HCT116 (cell line): ENCODE measurements around the gene KRTAP10-1. TPM values are rescaled to one million over a fixed set of nuclear protein-coding genes. Genes with fewer than 3 reads are reported as not detected.

ENCODE experiments used
- ATAC-seq: fragments of 200-7000 bp; cut with Tn5 transposase; 2 replicates; pipeline ENCODE4 v1.9.1; 2020; ENCODE audit warnings: mild to moderate bottlenecking, moderate library complexity
- BruUV-seq: library from RNA; stranded (reverse); fragments of 400-500 nt; replicated peaks from 2 replicates; lab custom pipeline; 2021; lab: Mats Ljungman, UMichigan
- CTCF ChIA-PET: fragments of 300-600 bp; sonication (Branson Sonifier 250); formaldehyde crosslinking; loops from one replicate; lab custom pipeline; 2021; ENCODE audit warnings: antibody characterized with exemption; lab: Charles Lee
- POLR2A ChIA-PET: fragments of 300-600, 350-600 bp; sonication (Branson Sonifier 250); formaldehyde crosslinking; loops from one replicate; lab custom pipeline; 2021; ENCODE audit warnings: antibody characterized with exemption; lab: Charles Lee
- RAD21 ChIA-PET, 2 experiments: fragments of 300-600 bp; sonication (Branson Sonifier 250); formaldehyde crosslinking; loops; one replicate each; lab custom pipeline; 2023; ENCODE audit warnings: low total read pairs in 2 of 2; ENCODE audit not compliant: uncharacterized antibody in 2 of 2, unreplicated experiment in 2 of 2, low non-redundant PET in 1 of 2; lab: Charles Lee
- DNase-seq: peaks from one replicate; pipeline ENCODE4 v3.0.0-alpha.2; 2010; ENCODE audit warnings: low read depth, low spot score
- H2AFZ ChIP-seq: fragments of 200-600 bp; shearing (Covaris generic), sonication (generic); 2 replicates; pipeline ENCODE4 v1.6.1; 2017; ENCODE audit warnings: low read depth, mixed run types, mixed read lengths, antibody characterized with exemption, low read length; ENCODE audit not compliant: poor library complexity, severe bottlenecking
- H3K27ac ChIP-seq: 2 replicates; pipeline ENCODE4 v1.5.1; 2012; ENCODE audit warnings: low read depth, low read length
- H3K27me3 ChIP-seq: fragments of 200-600 bp; sonication (generic); 2 replicates; pipeline ENCODE4 v1.6.1; 2016; ENCODE audit warnings: mixed run types, low read length, mixed read lengths; ENCODE audit not compliant: insufficient read depth
- H3K36me3 ChIP-seq, 2 experiments: fragments of 200-500 bp in 1 of 2; fragments of 200-600 bp in 1 of 2; sonication (Bioruptor generic) in 1 of 2; sonication (generic) in 1 of 2; 2 replicates each; pipeline versions ENCODE4 v1.5.1 to v1.6.1; 2014 to 2016; ENCODE audit warnings: low read length in 2 of 2, inconsistent platforms in 1 of 2, mixed read lengths in 1 of 2, mixed run types in 1 of 2; ENCODE audit not compliant: insufficient read depth in 2 of 2, control insufficient read depth in 1 of 2
- H3K4me1 ChIP-seq, 2 experiments: fragments of 200-600 bp in 1 of 2; sonication (generic) in 1 of 2; 2 replicates each; pipeline versions ENCODE4 v1.5.1 to v1.6.1; 2012 to 2017; ENCODE audit warnings: low read length in 2 of 2, inconsistent platforms in 1 of 2, mild to moderate bottlenecking in 1 of 2, mixed read lengths in 1 of 2, mixed run types in 1 of 2, moderate library complexity in 1 of 2; ENCODE audit not compliant: insufficient read depth in 2 of 2, control insufficient read depth in 1 of 2
- H3K4me2 ChIP-seq: fragments of 200-600 bp; sonication (generic); 2 replicates; pipeline ENCODE4 v1.6.1; 2017; ENCODE audit warnings: mixed run types, low read length, mixed read lengths
- H3K4me3 ChIP-seq, 2 experiments: fragments of 200-600 bp in 1 of 2; sonication (generic) in 1 of 2; replicated peaks in 1 of 2; 2 replicates each; pipeline ENCODE4 v1.5.1; 2011 to 2016; ENCODE audit warnings: low read length in 2 of 2, control low read depth in 1 of 2, low read depth in 1 of 2, mild to moderate bottlenecking in 1 of 2, mixed read lengths in 1 of 2, mixed run types in 1 of 2
- H3K79me2 ChIP-seq: fragments of 200-600 bp; sonication (generic); 2 replicates; pipeline ENCODE4 v1.6.1; 2017; ENCODE audit warnings: mild to moderate bottlenecking, mixed run types, low read length, moderate library complexity, mixed read lengths; ENCODE audit not compliant: insufficient read depth
- H3K9ac ChIP-seq: fragments of 200-600 bp; sonication (generic); 2 replicates; pipeline ENCODE4 v1.6.1; 2016; ENCODE audit warnings: low read length, mixed read lengths
- H3K9me2 ChIP-seq: fragments of 200-600 bp; sonication (generic), shearing (Covaris generic); 2 replicates; pipeline ENCODE4 v1.6.1; 2017; ENCODE audit warnings: mixed run types, mild to moderate bottlenecking, moderate library complexity; ENCODE audit not compliant: insufficient read depth
- H3K9me3 ChIP-seq, 2 experiments: fragments of 200-500 bp in 1 of 2; fragments of 200-600 bp in 1 of 2; sonication (Bioruptor generic) in 1 of 2; sonication (generic) in 1 of 2; 2 replicates each; pipeline ENCODE4 v1.6.1; 2014 to 2017; ENCODE audit warnings: low read length in 2 of 2, mixed read lengths in 2 of 2, inconsistent platforms in 1 of 2, low read depth in 1 of 2, mild to moderate bottlenecking in 1 of 2, mixed run types in 1 of 2, moderate library complexity in 1 of 2; ENCODE audit not compliant: control insufficient read depth in 1 of 2, insufficient read depth in 1 of 2
- H4K20me1 ChIP-seq: fragments of 200-600 bp; sonication (generic), shearing (Covaris generic); 2 replicates; pipeline ENCODE4 v1.6.1; 2017; ENCODE audit warnings: mixed run types, mild to moderate bottlenecking, moderate library complexity; ENCODE audit not compliant: insufficient read depth
- ATF3 ChIP-seq: IDR thresholded peaks from 2 replicates; pipeline ENCODE4 v1.6.1; 2012
- CBX3 ChIP-seq: IDR thresholded peaks from 2 replicates; pipeline ENCODE4 v1.6.1; 2012; ENCODE audit warnings: low read depth
- CEBPB ChIP-seq: IDR thresholded peaks from 2 replicates; pipeline ENCODE4 v1.6.1; 2012; ENCODE audit warnings: low read depth
- CTCF ChIP-seq, 3 experiments: fragments of 200-600 bp in 1 of 3; sonication (generic) in 1 of 3; IDR thresholded peaks in 2 of 3; conservative IDR thresholded peaks in 1 of 3; 2 replicates each; pipeline ENCODE4 v1.5.1; 2012 to 2017; ENCODE audit warnings: low read depth in 2 of 3, low read length in 2 of 3, antibody characterized with exemption in 1 of 3, borderline replicate concordance in 1 of 3, control low read depth in 1 of 3, mild to moderate bottlenecking in 1 of 3, mixed read lengths in 1 of 3, mixed run types in 1 of 3, moderate library complexity in 1 of 3; ENCODE audit not compliant: insufficient read depth in 1 of 3
- EGR1 ChIP-seq: IDR thresholded peaks from 2 replicates; pipeline ENCODE4 v1.6.1; 2012; ENCODE audit warnings: low read depth
- ELF1 ChIP-seq: IDR thresholded peaks from 2 replicates; pipeline ENCODE4 v1.6.1; 2012; ENCODE audit warnings: low read depth, borderline replicate concordance
- EZH2 ChIP-seq: fragments of 200-600 bp; sonication (generic); IDR thresholded peaks from 2 replicates; pipeline ENCODE4 v1.6.1; 2017; ENCODE audit warnings: antibody characterized with exemption, mixed run types
- EZH2phosphoT487 ChIP-seq: fragments of 200-600 bp; IDR thresholded peaks from 2 replicates; pipeline ENCODE4 v1.6.1; 2018; ENCODE audit warnings: antibody characterized with exemption, borderline replicate concordance
- FOSL1 ChIP-seq: IDR thresholded peaks from 2 replicates; pipeline ENCODE4 v1.6.1; 2012; ENCODE audit warnings: low read depth
- JUND ChIP-seq: IDR thresholded peaks from 2 replicates; pipeline ENCODE4 v1.6.1; 2012
- POLR2AphosphoS5 ChIP-seq: IDR thresholded peaks from 2 replicates; pipeline ENCODE4 v1.6.1; 2011; ENCODE audit warnings: mild to moderate bottlenecking, low read depth, low read length, moderate library complexity
- RAD21 ChIP-seq: IDR thresholded peaks from 2 replicates; pipeline ENCODE4 v1.6.1; 2012; ENCODE audit warnings: low read depth, mild to moderate bottlenecking
- REST ChIP-seq: IDR thresholded peaks from 2 replicates; pipeline ENCODE4 v1.6.1; 2012; ENCODE audit warnings: low read depth
- SIN3A ChIP-seq: IDR thresholded peaks from 2 replicates; pipeline ENCODE4 v1.6.1; 2012; ENCODE audit warnings: low read depth
- SP1 ChIP-seq: IDR thresholded peaks from 2 replicates; pipeline ENCODE4 v1.6.1; 2012; ENCODE audit warnings: low read depth
- TCF7L2 ChIP-seq: IDR thresholded peaks from 2 replicates; pipeline ENCODE4 v1.7.0; 2011; ENCODE audit warnings: borderline replicate concordance, inconsistent platforms; ENCODE audit not compliant: insufficient read depth, insufficient read length; ENCODE audit errors: extremely low read depth
- ZFX ChIP-seq: fragments of 450-650 bp; IDR thresholded peaks from 2 replicates; pipeline ENCODE4 v1.6.1; 2017
- ZNF274 ChIP-seq: fragments of 200-500 bp; sonication (Bioruptor generic); IDR thresholded peaks from 2 replicates; pipeline ENCODE4 v1.6.1; 2014; ENCODE audit warnings: mild to moderate bottlenecking, low read depth, low read length, inconsistent platforms
- intact Hi-C: fragments of 100-400 bp; cut with micrococcal nuclease; formaldehyde crosslinking; loops from 2 replicates; pipeline ENCODE4 v1.10.0; 2022
- total RNA-seq: library from RNA; stranded (reverse); gene quantifications from one replicate; pipeline ENCODE4 v1.2.1, GENCODE V29; 2021; ENCODE audit not compliant: unreplicated experiment
- TF ChIP-seq, protein P1 (sequence below): IDR thresholded peaks from 2 replicates; pipeline ENCODE4 v1.6.1; 2011; ENCODE audit warnings: mild to moderate bottlenecking, low read length, moderate library complexity; ENCODE audit not compliant: insufficient replicate concordance; ENCODE audit errors: extremely low read depth
- TF ChIP-seq, protein P2 (sequence below): IDR thresholded peaks from 2 replicates; pipeline ENCODE4 v1.6.1; 2012

KRTAP10-1 gene
- total RNA-seq, 1 experiment from 2014 or later: not detected

DNA sequence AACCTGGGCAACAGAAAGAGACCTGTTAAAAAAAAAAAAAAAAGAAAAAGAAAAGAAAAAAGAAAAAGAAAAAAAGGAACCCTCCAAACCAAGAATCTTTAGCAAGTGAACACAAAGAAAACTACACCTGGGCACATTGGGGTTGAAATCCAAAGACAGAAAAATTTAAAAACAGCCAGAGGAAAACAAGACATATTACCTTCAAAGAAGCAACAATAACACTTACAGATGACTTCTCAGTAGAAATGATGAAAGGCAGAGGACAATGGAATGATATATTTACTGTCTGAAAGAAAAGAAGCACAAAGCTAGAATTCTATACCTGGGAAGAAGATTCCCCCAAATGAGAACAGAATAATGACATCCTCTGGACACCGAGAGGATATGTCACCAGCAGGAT lies 2.7 kb upstream of the KRTAP10-1 start:
- intact Hi-C loops: no loop called here
- TF ChIP-seq REST: no peak
- TF ChIP-seq ATF3: no peak
- no peak for TF ChIP-seq EGR1
- TF ChIP-seq ELF1: no peak
- TF ChIP-seq TCF7L2: no peak
- TF ChIP-seq EZH2phosphoT487: no peak
- TF ChIP-seq JUND: no peak
- TF ChIP-seq RAD21: no peak
- no peak for TF ChIP-seq SIN3A
- TF ChIP-seq SP1: no peak
- no peak for TF ChIP-seq CEBPB
- TF ChIP-seq CTCF (IDR thresholded peaks at IDR 0.05 in 2 of 3, conservative IDR thresholded peaks at IDR 0.05 in 1 of 3; ENCODE audit: borderline replicate concordance in 1 of 3, insufficient read depth in 1 of 3, low read depth in 2 of 3, low read length in 2 of 3): no peak
- no peak for TF ChIP-seq CBX3
- TF ChIP-seq ZNF274: no peak
- TF ChIP-seq EZH2: no peak
- TF ChIP-seq, protein P1, sequence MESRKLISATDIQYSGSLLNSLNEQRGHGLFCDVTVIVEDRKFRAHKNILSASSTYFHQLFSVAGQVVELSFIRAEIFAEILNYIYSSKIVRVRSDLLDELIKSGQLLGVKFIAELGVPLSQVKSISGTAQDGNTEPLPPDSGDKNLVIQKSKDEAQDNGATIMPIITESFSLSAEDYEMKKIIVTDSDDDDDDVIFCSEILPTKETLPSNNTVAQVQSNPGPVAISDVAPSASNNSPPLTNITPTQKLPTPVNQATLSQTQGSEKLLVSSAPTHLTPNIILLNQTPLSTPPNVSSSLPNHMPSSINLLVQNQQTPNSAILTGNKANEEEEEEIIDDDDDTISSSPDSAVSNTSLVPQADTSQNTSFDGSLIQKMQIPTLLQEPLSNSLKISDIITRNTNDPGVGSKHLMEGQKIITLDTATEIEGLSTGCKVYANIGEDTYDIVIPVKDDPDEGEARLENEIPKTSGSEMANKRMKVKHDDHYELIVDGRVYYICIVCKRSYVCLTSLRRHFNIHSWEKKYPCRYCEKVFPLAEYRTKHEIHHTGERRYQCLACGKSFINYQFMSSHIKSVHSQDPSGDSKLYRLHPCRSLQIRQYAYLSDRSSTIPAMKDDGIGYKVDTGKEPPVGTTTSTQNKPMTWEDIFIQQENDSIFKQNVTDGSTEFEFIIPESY: no peak
- TF ChIP-seq POLR2AphosphoS5: no peak
- TF ChIP-seq, protein P2, sequence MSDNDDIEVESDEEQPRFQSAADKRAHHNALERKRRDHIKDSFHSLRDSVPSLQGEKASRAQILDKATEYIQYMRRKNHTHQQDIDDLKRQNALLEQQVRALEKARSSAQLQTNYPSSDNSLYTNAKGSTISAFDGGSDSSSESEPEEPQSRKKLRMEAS: no peak
- TF ChIP-seq FOSL1: no peak
- no peak for TF ChIP-seq ZFX
- Histone ChIP-seq H3K79me2 (no peaks in the 10 kb centered on the region), H3K9ac (no peak overlapping the region), H3K9me3 (peaks cover 7 to 24% of the 10 kb centered on the region in 2 experiments), H4K20me1 (no peaks in the 10 kb centered on the region), H3K9me2 (no peaks in the 10 kb centered on the region), H3K36me3 (no peaks in the 10 kb centered on the region), H3K4me2 (no peak overlapping the region), H3K27ac (no peak overlapping the region), H2AFZ (no peak overlapping the region), H3K4me3 (no peak overlapping the region), H3K27me3 (no peaks in the 10 kb centered on the region), H3K4me1 (no peaks in the 10 kb centered on the region)
- BruUV-seq: no TSS peak
- POLR2A ChIA-PET: no interaction called here
- CTCF ChIA-PET: no interaction called here
- ATAC-seq (no peak), DNase-seq (peak; percentile 3)
- RAD21 ChIA-PET: no interaction called here
